ENCODE data around the gene CEACAM19. TPM values are rescaled to one million over a fixed set of nuclear protein-coding genes. Genes with fewer than 3 reads are reported as not detected.
"Not testable (repeated sequence)": the region's sequence is repeated elsewhere in the genome, so short reads cannot be mapped to it uniquely, and the experiment has no call there.

CEACAM19 gene
- total RNA-seq, 1 donor from 2014 or later, result 2.0 TPM

- no peak for DNase-seq
These were observed 25.8 kb upstream of the CEACAM19 start for GRCh38 chr19:44645407-44646048.

DNA sequence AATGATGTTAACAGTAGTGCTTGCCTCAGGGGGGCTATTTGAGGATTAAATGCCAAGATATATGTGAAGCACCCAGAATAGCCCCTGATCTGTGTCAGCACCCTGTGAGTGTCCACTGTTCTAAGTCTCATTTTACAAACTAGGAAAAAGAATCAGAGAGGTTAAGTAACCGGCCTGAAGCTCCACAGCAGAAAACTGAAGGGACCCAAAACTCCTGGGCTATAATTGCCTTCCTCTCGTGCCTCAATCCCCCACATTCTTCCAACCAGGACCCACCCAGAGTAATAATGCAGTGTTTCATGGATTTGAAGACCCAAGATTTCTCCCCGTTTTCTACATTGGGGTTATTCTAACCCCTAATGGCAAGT is 25.2 kb upstream of the CEACAM19 start:
- no peak for DNase-seq

DNA sequence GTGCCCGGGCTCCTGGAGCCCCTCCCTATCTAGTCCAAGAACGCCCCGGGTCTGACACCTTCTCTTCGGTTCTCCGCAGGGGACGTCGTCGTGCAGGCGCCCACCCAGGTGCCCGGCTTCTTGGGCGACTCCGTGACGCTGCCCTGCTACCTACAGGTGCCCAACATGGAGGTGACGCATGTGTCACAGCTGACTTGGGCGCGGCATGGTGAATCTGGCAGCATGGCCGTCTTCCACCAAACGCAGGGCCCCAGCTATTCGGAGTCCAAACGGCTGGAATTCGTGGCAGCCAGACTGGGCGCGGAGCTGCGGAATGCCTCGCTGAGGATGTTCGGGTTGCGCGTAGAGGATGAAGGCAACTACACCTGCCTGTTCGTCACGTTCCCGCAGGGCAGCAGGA is 24.1 kb upstream of the CEACAM19 start:
- no peak for DNase-seq

DNA sequence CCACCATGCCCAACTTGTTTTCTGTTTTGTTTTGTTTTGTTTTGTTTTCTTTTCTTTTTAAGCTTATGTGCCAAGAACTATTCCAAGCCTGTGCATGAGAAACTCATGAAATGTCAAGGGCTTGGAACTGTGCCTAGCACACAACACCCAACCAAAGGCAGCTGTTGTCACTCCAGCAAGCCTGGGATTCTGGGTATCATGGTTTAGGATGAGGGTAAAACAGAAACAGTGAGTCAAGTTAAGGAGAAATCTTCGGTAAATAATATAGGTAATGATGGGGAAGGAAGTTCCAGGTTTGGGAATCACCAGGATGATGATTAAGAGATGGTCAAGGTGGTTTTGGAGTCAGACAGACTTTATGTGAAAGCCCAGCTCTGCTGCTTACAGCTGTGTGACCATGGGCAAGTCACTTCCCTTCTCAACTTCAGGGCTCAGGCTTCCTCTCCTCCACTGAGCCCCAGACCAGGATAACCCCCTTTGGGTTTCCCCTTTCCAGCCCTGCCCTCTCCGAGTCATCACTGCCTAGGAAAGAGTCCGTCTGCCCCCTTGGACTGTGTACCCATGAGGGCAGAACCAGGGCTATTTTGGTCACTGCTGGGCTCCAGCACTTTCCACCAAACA is 22.5 kb upstream of the CEACAM19 start:
- no peak for DNase-seq

DNA sequence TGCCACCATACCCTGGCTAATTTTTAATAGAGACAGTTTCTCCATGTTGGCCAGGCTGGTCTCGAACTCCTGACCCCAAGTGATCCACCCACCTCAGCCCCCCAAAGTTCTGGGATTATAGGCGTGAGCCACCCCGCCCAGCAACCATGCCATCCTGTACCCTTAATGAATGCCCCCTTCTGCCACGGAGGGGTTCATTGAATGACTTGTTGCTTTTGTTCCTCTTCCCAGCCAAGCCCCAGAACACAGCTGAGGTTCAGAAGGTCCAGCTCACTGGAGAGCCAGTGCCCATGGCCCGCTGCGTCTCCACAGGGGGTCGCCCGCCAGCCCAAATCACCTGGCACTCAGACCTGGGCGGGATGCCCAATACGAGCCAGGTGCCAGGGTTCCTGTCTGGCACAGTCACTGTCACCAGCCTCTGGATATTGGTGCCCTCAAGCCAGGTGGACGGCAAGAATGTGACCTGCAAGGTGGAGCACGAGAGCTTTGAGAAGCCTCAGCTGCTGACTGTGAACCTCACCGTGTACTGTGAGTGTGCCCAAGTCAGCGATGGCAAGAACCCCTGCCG is 21.6 kb upstream of the CEACAM19 start:
- DNase-seq, result no peak

DNA sequence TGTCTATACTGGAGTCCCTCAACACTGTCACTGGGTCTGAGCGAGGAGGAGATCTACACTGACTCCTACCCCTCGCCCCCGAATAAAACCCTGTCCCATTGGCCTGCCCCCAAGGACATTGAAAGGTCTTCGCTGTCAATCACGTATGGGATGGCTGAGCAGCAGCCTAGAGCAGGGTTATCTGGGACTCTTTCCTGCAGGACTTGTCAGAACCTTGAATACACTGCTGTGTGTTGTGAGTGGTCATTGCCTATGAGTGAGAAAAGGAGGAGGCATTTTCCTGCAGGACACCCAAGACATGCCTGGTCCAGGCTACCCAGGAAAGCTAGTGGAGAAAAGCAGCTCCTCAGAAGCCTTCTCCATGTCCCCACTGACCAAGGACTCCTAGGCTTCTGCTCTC is 17.9 kb upstream of the CEACAM19 start:
- no peak for DNase-seq

DNA sequence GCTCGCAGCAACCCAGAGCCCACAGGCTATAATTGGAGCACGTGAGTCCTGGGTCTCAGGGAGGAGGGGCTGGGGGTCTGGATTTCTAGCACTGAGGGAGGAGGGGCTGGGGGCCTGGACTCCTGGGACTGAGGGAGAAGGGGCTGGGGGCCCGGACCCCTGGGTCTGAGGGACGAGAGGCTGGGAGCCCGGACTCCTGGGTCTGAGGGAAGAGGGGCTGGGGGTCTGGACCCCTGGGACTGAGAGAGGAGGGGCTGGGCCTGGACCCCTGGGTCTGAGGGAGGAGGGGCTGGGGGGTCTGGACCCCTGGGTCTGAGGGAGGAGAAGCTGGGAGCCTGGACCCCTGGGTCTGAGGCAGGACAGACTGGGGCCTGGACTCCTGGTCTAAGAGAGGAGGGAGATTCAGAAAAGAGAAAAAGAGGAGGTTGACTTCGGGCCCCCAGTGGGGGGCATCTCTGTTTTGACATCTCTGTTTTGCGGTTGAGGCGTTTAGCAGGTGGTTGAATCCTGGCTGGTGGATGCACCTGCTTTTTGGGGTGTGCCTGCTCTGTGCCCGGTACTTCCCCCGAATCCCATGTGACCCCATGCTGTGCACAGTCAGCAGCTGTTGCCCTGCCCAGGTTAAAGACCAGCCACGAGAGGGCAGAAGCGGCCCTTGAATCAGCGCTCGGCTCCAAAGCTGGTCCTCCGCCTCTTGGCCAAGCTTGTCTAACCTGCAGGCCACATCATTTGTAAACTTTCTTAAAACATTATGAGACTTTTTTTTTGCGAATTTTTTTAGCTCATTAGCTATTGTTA is 17.1 kb upstream of the CEACAM19 start:
- DNase-seq, result no peak

DNA sequence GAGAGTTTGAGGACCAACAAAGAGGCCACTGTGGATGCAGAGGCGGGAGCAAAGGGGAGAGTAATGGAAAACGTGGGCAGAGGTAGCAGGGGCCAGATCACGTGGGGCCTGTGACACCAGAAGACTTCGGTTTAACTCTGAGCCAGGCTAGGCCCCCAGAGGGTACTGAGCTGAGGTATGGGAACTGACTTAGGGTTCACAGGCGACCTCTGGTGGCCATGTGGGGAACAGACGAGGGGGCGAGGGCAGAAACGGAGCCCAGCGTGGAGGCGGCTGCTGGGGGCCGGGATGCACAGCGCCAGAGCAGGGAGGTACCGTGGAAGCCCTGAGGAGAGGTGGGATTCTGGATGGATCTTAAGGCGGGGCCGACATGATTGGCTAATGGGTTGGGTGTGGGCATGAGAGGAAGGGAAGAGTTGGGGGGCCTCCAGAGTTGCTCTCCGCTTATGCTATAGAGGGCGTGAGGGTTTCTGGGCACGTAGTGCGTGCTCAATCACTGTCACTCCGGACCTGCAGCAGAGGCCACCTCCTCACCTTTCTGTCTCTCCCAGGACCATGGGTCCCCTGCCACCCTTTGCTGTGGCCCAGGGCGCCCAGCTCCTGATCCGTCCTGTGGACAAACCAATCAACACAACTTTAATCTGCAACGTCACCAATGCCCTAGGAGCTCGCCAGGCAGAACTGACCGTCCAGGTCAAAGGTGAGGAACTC is 13.9 kb upstream of the CEACAM19 start:
- DNase-seq, result no peak

DNA sequence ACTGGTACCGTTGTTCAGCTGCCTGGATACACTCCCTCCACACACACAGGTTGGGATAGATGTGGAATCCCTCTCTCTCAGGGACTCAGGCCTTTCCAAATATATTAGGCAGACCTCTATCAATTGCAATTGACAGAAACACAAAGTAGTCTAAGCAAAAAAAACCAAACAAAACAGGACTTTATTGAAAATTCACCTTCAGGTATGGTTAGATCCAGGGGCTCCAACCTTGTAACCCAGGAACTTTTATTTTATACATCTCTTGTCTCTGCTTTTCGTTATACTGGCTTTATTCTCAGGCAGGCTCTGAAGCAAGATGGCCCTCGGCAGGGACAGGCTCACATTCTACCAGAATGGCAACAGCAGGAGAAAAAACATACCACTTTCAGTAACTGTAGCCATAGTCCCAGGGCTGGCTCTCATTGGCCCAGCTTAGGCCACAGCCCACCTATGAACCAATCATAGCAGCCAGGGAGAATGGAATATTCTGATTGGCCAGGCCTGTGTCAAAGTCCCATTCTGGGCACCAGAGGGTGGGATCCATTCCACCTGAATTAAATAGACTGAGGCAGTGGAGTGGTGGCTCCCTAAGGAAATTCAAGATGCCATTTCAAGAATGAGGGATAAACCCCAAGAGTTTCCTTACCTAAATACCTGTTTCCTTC is 13.1 kb upstream of the CEACAM19 start:
- no peak for DNase-seq

GRCh38 chr19:44660081-44660480 is 11.2 kb upstream of the CEACAM19 start:
- DNase-seq, result no peak

DNA sequence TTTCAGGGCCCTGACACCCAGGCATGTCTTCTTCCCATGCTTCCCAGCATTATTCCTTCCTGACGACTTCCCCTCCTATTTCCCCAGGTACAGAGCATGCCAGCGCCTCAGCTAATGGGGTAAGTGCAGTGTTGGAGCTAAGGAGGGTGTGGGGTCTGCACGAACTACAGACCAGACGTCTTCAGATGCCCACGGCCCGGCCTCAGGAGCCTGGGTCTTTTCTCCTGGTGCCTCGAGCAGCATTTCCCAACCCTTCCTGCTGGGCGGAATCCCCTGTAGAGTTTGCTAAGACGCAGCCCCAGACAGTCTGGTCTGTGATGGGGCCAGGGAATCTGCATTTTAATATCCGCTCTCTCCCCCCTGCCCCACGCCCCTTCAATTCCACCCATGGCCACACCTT is 10.1 kb upstream of the CEACAM19 start:
- DNase-seq, result no peak

GRCh38 chr19:44661904-44662303 is 9.4 kb upstream of the CEACAM19 start:
- no peak for DNase-seq

GRCh38 chr19:44662691-44663385 is 8.4 kb upstream of the CEACAM19 start:
- DNase-seq, result no peak

DNA sequence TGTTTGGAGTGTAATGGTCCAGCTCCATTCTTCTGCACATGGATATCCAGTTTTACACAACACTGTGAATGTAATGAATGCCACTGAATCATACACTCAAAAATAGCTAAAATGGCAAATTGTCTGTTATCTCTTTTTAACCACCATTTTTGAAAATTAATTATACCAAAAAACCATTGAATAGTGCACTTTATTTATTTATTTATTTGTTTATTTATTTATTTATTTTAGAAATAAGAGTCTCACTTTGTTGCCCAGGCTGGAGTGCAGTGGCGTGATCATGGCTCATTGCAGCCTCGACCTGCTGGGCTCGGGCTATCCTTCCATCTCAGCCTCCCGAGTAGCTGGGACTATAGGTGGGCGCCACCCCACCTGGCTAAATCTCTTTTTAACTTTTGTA is 7.3 kb upstream of the CEACAM19 start:
- DNase-seq, result no peak

DNA sequence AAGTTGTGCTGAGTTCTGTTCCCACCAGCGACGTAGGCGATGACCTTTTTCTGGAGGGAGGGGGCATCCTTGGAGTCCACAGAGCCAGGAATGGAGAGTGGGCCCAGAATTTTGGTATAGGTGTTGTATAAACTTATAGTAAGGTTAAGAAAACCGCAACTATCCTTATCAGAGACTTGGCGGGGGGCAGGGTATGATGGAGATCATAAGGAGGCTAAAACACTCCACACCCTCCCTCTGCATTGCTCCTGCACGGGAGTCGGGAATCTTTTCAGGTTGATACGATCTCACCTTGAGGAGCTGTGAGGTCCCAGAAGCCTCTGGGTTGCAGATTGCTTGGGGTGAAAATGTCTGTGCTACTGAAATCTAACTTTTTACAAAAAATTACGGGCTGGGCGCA is 6.3 kb upstream of the CEACAM19 start:
- no peak for DNase-seq

- no peak for DNase-seq
These were observed 4.3 kb upstream of the CEACAM19 start for GRCh38 chr19:44666852-44667556.

DNA sequence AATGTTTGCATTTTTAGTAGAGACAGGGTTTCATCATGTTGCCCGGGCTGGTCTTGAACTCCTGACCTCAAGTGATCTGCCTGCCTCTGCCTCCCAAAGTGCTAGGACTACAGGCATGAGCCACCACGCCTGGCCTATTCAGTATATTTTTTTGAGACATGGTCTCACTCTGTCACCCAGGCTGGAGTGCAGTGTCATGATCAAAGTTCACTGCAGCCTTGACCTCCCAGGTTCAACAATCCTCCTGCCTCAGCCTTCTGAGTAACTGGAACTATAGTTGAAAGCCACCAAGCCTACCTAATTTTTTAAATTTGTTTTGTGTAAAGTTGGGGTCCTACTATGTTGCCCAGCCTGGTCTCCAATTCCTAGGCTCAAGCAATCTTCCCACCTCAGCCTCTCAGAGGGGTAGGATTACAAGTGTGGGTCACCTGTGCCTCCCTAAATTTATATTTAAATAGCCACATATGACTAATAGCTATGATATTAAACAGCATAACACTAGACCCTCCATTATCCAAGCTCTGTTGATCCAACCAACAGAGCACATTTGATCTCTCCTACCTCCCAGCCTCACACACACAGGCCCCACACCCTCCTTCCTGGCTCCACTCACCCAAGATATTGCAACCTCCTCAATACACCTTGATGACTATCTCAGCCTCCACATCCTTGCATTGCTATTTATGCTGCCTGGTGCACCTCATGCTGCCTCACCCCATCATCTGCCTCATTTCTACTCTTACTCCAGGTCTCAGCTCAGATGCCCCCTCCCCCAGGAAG is 2.1 kb upstream of the CEACAM19 start:
- DNase-seq, result no peak

- not testable (repeated sequence) for DNase-seq
These were observed 1.3 kb upstream of the CEACAM19 start for GRCh38 chr19:44670027-44670426.

- DNase-seq, result no peak
These were observed 944 bp downstream of the CEACAM19 start for GRCh38 chr19:44672226-44672625.

- no peak for DNase-seq
These were observed 2.2 kb downstream of the CEACAM19 start for GRCh38 chr19:44673510-44673909.
